Muscle of leg (tissue), 11 donors: ENCODE measurements around the gene NAAA. TPM values are rescaled to one million over a fixed set of nuclear protein-coding genes. Genes with fewer than 3 reads are reported as not detected.

Experiments used
- DNase-seq: peaks from one replicate; pipeline ENCODE4 v3.0.0; 2013
- H3K27ac ChIP-seq: one replicate; pipeline ENCODE4 v1.5.1; 2013; ENCODE audit warnings: mild to moderate bottlenecking, low read length, control low read depth
- H3K27me3 ChIP-seq: one replicate; pipeline ENCODE4 v1.6.1; 2013; ENCODE audit warnings: low read length; ENCODE audit not compliant: control insufficient read depth, insufficient read depth
- H3K36me3 ChIP-seq: one replicate; pipeline ENCODE4 v1.6.1; 2013; ENCODE audit warnings: low read length; ENCODE audit not compliant: control insufficient read depth, insufficient read depth
- H3K4me1 ChIP-seq: one replicate; pipeline ENCODE4 v1.6.1; 2013; ENCODE audit warnings: low read length; ENCODE audit not compliant: control insufficient read depth, insufficient read depth
- H3K4me3 ChIP-seq: one replicate; pipeline ENCODE4 v1.5.1; 2013; ENCODE audit warnings: low read length, control low read depth
- H3K9me3 ChIP-seq: replicated peaks from 2 replicates; pipeline ENCODE4 v1.6.1; 2013; ENCODE audit warnings: low read depth, low read length; ENCODE audit not compliant: control insufficient read depth
- WGBS: methylation state at CpG from one replicate; pipeline ENCODE4 v1.1.5; 2013; ENCODE audit warnings: missing lambda C conversion rate; ENCODE audit not compliant: insufficient coverage; 5-methylcytosine and 5-hydroxymethylcytosine counted together
- polyA plus RNA-seq, 8 donors: library from polyadenylated mRNA; unstranded; fragments of 120-200 nt; gene quantifications; one replicate each; pipeline versions ENCODE4 v1.2.1 to v1.2.3, GENCODE V29; 2013; ENCODE audit warnings: inconsistent platforms in 1 of 8, low replicate concordance in 1 of 8; ENCODE audit not compliant: insufficient read length in 8 of 8, insufficient read depth in 1 of 8
- total RNA-seq: library from RNA; stranded (reverse); fragments of 120-200 nt; gene quantifications from one replicate; pipeline ENCODE4 v1.2.4, GENCODE V29; 2013

The NAAA gene
- total and polyA plus RNA-seq, 9 donors = 7.4 to 21.6 (median 11.9) TPM

DNA sequence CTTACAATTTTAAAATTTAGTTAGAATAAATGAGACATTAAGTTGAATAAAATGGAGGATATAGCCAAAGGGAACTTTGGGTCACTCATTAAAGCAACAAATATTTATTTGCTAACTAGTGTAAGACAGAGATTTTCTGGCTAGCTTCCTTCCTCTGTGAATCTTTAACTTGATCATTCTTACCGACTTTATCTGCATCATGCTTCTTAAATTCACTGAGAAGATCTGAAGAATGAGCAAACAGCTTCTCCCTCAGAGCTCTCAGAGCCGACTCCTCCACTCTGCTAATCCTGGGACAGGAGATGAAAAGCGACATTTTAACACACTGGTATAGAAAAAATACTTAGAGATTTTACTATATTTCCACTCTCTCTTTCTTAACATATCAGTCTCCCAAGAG is 73.7 kb downstream of the NAAA start:
- H3K9me3 ChIP-seq = no peaks in the 10 kb centered on the region
- H3K36me3 ChIP-seq = no peaks in the 10 kb centered on the region
- H3K27ac ChIP-seq = no peak overlapping the region
- WGBS = no CpG with 5 or more reads among the region's 3 CpGs
- no peak for DNase-seq
- no peaks in the 10 kb centered on the region for H3K27me3 ChIP-seq
- H3K4me3 ChIP-seq = no peak overlapping the region
- no peaks in the 10 kb centered on the region for H3K4me1 ChIP-seq

Other genes starting within 250 kb of the NAAA start
- 187 TPM for gene USO1, start 216.4 kb downstream of the NAAA start, total RNA-seq
- gene USO1, start 216.4 kb downstream of the NAAA start, polyA plus RNA-seq = 100 to 1,000 TPM; 145 to 209 (median 174) TPM
- 0.04 TPM for gene PPEF2, start 38.6 kb downstream of the NAAA start, total RNA-seq
- gene PPEF2, start 38.6 kb downstream of the NAAA start, polyA plus RNA-seq = under 1 TPM in 4 of 8 donors, not detected in 4; 0.07 to 0.43 (median 0.27) TPM
- gene SDAD1, start 49.9 kb upstream of the NAAA start, total RNA-seq = 23.4 TPM
- gene SDAD1, start 49.9 kb upstream of the NAAA start, polyA plus RNA-seq = 10 to 100 TPM; 21.0 to 32.4 (median 27.0) TPM
- 0.04 TPM for gene CXCL9, start 66.5 kb upstream of the NAAA start, total RNA-seq
- gene CXCL9, start 66.5 kb upstream of the NAAA start, polyA plus RNA-seq = under 1 TPM in 6 of 8 donors, not detected in 2; 0.04 to 0.41 (median 0.09) TPM
- 0.09 TPM for gene CXCL10, start 82.5 kb upstream of the NAAA start, total RNA-seq
- 1 to 10 TPM in 1 of 8 donors, under 1 TPM in 6, not detected in 1; 0.14 to 1.1 (median 0.23) TPM for gene CXCL10, start 82.5 kb upstream of the NAAA start, polyA plus RNA-seq
- gene CXCL11, start 95.1 kb upstream of the NAAA start, total RNA-seq = not detected
- gene CXCL11, start 95.1 kb upstream of the NAAA start, polyA plus RNA-seq = under 1 TPM in 1 of 8 donors, not detected in 7; 0.07 TPM
- gene ART3, start 133.7 kb upstream of the NAAA start, total RNA-seq = 26.0 TPM
- gene ART3, start 133.7 kb upstream of the NAAA start, polyA plus RNA-seq = 10 to 100 TPM; 21.7 to 54.3 (median 38.9) TPM
- 45.7 TPM for gene NUP54, start 207.4 kb upstream of the NAAA start, total RNA-seq
- 10 to 100 TPM; 31.9 to 45.4 (median 39.3) TPM for gene NUP54, start 207.4 kb upstream of the NAAA start, polyA plus RNA-seq